Osteocyte (in vitro differentiated cells): ENCODE data around the gene TSPAN18. TPM values are rescaled to one million over a fixed set of nuclear protein-coding genes. Genes with fewer than 3 reads are reported as not detected.

Source experiments
- DNase-seq: peaks from one replicate; pipeline ENCODE4 v3.0.0; 2021; ENCODE audit warnings: mixed read lengths; ENCODE audit not compliant: unreplicated experiment; ENCODE audit errors: extremely low spot score
- H3K27ac Mint-ChIP-seq: one replicate; pipeline ENCODE4 v1.8.0; 2021; ENCODE audit warnings: mild to moderate bottlenecking, mixed read lengths; ENCODE audit not compliant: unreplicated experiment
- H3K27me3 Mint-ChIP-seq: one replicate; pipeline ENCODE4 v1.8.0; 2021; ENCODE audit warnings: mixed read lengths; ENCODE audit not compliant: unreplicated experiment
- H3K36me3 Mint-ChIP-seq: one replicate; pipeline ENCODE4 v1.8.0; 2021; ENCODE audit warnings: mixed read lengths; ENCODE audit not compliant: unreplicated experiment
- H3K4me1 Mint-ChIP-seq: one replicate; pipeline ENCODE4 v1.8.0; 2021; ENCODE audit warnings: mixed read lengths; ENCODE audit not compliant: unreplicated experiment
- H3K4me3 Mint-ChIP-seq: one replicate; pipeline ENCODE4 v1.8.0; 2021; ENCODE audit warnings: mild to moderate bottlenecking, moderate library complexity, mixed read lengths; ENCODE audit not compliant: unreplicated experiment
- H3K9me3 Mint-ChIP-seq: one replicate; pipeline ENCODE4 v1.8.0; 2021; ENCODE audit warnings: mixed read lengths; ENCODE audit not compliant: unreplicated experiment
- CTCF ChIP-seq: fragments of 200-600 bp; sonication (generic); IDR thresholded peaks from 2 replicates; pipeline ENCODE4 v1.5.0; 2021; ENCODE audit warnings: antibody characterized with exemption, mild to moderate bottlenecking, moderate library complexity
- total RNA-seq: library from RNA; stranded (reverse); gene quantifications from 2 replicates; pipeline ENCODE4 v1.2.1, GENCODE V29; 2021

TSPAN18 gene
- total RNA-seq, 1 donor from 2014 or later = 13.4 TPM

- Mint-ChIP-seq H3K36me3 (no peaks in the 10 kb centered on the region), H3K4me3 (no peak overlapping the region), H3K27ac (no peak overlapping the region), H3K9me3 (no peaks in the 10 kb centered on the region), H3K4me1 (no peaks in the 10 kb centered on the region), H3K27me3 (peaks cover 8% of the 10 kb centered on the region)
- no peak for TF ChIP-seq CTCF
- no peak for DNase-seq
Observed at GRCh38 chr11:44694443-44694842, 32.3 kb upstream of the TSPAN18 start.

GRCh38 chr11:44695169-44695833 lies 31.5 kb upstream of the TSPAN18 start:
- H3K4me3 Mint-ChIP-seq = no peak overlapping the region
- no peak for TF ChIP-seq CTCF
- no peaks in the 10 kb centered on the region for H3K9me3 Mint-ChIP-seq
- peaks cover 14% of the 10 kb centered on the region for H3K27me3 Mint-ChIP-seq
- DNase-seq = no peak
- no peaks in the 10 kb centered on the region for H3K36me3 Mint-ChIP-seq
- no peaks in the 10 kb centered on the region for H3K4me1 Mint-ChIP-seq
- H3K27ac Mint-ChIP-seq = no peak overlapping the region

DNA sequence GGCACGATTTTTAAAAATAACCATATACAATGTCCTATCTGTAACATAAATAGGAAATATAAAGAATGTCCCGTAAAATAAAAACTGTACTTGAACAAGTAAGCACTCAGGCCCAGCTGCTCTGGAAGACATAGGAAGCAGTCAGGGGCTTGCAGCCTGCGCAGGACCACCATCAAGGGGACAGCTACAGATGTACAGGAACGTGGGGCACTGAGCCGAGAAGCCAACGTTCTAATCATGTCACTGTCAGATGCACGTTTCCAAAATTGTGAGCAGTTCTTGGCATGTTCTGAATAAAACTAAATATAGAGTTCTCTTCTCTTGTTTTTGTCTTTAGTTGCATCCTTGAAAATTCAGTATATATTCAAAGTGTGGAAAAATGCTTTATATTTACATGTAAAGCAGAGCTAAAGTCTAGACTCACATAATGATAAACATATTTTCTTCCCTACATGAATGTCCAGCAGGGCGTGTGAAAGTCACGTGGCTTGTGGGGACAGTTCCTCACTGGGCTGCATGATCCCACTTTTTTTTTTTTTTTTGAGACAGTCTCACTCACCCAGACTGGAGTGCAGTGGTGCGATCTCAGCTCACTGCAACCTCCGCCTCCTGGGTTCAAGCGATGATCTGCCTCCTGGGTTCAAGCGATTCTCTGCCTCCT lies 28.4 kb upstream of the TSPAN18 start:
- Mint-ChIP-seq H3K27me3 (peaks cover 27% of the 10 kb centered on the region), H3K4me1 (peaks cover 2% of the 10 kb centered on the region), H3K36me3 (no peaks in the 10 kb centered on the region), H3K4me3 (no peak overlapping the region), H3K9me3 (no peaks in the 10 kb centered on the region), H3K27ac (no peak overlapping the region)
- no peak for DNase-seq
- no peak for TF ChIP-seq CTCF

- Mint-ChIP-seq H3K4me3 (no peak overlapping the region), H3K27ac (no peak overlapping the region), H3K4me1 (peaks cover 2% of the 10 kb centered on the region), H3K27me3 (peaks cover 27% of the 10 kb centered on the region), H3K9me3 (peaks cover 3% of the 10 kb centered on the region), H3K36me3 (no peaks in the 10 kb centered on the region)
- DNase-seq = no peak
- TF ChIP-seq CTCF = no peak
Observed at GRCh38 chr11:44699497-44700408, 27.0 kb upstream of the TSPAN18 start.

DNA sequence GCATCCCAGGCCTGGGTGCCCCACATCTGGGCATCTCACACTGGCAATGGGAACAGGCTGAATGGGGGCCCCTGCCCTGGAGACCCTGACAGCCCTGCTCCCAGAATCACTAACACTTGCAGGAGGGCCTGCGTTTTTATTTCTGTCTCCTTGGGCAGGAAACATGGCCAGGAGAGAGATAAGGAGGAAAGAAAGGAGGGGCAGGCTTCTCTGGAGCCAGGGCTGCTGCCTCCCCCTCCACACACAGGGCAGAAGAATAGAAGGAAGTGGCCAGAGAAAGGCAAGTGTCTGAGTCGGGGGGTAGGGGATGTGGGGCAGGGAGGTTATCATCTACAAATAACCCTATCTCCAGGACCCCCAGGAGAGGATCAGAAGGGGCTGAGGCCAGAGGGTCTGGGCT lies 25.5 kb upstream of the TSPAN18 start:
- Mint-ChIP-seq H3K9me3 (peaks cover 3% of the 10 kb centered on the region), H3K4me3 (no peak overlapping the region)

More for the DNA sequence above, 25.5 kb upstream of the TSPAN18 start:
- no peak for DNase-seq
- Mint-ChIP-seq H3K4me1 (peaks cover 2% of the 10 kb centered on the region), H3K27me3 (peaks cover 29% of the 10 kb centered on the region), H3K36me3 (no peaks in the 10 kb centered on the region), H3K27ac (no peak overlapping the region)
- TF ChIP-seq CTCF = no peak
